PC-9 (cell line): ENCODE measurements around the gene GIGYF1.

Source experiments
- CTCF ChIP-seq: fragments of 200-600 bp; sonication (generic); conservative IDR thresholded peaks from 2 replicates; pipeline ENCODE4 v1.6.1; 2017; ENCODE audit warnings: mixed run types, antibody characterized with exemption, mild to moderate bottlenecking, moderate library complexity
- EZH2 ChIP-seq: fragments of 200-600 bp; sonication (generic); IDR thresholded peaks from 2 replicates; pipeline ENCODE4 v1.8.0; 2017; ENCODE audit warnings: antibody characterized with exemption, low read depth

GRCh38 chr7:100714725-100715124 lies 20.7 kb upstream of the GIGYF1 start:
- TF ChIP-seq CTCF: no peak
- no peak for TF ChIP-seq EZH2
